Measurements from ENCODE around the gene CLIC4.

- TF ChIP-seq NFATC4 (CRISPR knock-in tag; IDR thresholded peaks at IDR 0.05) (no peak), ETV6 (CRISPR knock-in tag; IDR thresholded peaks at IDR 0.05) (no peak), IRF1 (CRISPR knock-in tag; IDR thresholded peaks at IDR 0.05) (no peak), CTCF (IDR thresholded peaks at IDR 0.05) (no peak), ZNF396 (CRISPR knock-in tag; IDR thresholded peaks at IDR 0.05; ENCODE audit: borderline replicate concordance) (no peak), SP1 (CRISPR knock-in tag; conservative IDR thresholded peaks at IDR 0.05) (no peak), ZBTB43 (CRISPR knock-in tag; IDR thresholded peaks at IDR 0.05) (no peak), NR3C1 (CRISPR knock-in tag; conservative IDR thresholded peaks at IDR 0.05; ENCODE audit: low read depth) (no peak), USF1 (CRISPR knock-in tag; IDR thresholded peaks at IDR 0.05) (no peak)
- TF ChIP-seq, protein P1, sequence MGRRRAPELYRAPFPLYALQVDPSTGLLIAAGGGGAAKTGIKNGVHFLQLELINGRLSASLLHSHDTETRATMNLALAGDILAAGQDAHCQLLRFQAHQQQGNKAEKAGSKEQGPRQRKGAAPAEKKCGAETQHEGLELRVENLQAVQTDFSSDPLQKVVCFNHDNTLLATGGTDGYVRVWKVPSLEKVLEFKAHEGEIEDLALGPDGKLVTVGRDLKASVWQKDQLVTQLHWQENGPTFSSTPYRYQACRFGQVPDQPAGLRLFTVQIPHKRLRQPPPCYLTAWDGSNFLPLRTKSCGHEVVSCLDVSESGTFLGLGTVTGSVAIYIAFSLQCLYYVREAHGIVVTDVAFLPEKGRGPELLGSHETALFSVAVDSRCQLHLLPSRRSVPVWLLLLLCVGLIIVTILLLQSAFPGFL (CRISPR knock-in tag; IDR thresholded peaks at IDR 0.05; ENCODE audit: borderline replicate concordance) = no peak
- TF ChIP-seq, protein P2, sequence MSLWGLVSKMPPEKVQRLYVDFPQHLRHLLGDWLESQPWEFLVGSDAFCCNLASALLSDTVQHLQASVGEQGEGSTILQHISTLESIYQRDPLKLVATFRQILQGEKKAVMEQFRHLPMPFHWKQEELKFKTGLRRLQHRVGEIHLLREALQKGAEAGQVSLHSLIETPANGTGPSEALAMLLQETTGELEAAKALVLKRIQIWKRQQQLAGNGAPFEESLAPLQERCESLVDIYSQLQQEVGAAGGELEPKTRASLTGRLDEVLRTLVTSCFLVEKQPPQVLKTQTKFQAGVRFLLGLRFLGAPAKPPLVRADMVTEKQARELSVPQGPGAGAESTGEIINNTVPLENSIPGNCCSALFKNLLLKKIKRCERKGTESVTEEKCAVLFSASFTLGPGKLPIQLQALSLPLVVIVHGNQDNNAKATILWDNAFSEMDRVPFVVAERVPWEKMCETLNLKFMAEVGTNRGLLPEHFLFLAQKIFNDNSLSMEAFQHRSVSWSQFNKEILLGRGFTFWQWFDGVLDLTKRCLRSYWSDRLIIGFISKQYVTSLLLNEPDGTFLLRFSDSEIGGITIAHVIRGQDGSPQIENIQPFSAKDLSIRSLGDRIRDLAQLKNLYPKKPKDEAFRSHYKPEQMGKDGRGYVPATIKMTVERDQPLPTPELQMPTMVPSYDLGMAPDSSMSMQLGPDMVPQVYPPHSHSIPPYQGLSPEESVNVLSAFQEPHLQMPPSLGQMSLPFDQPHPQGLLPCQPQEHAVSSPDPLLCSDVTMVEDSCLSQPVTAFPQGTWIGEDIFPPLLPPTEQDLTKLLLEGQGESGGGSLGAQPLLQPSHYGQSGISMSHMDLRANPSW (CRISPR knock-in tag; conservative IDR thresholded peaks at IDR 0.05; ENCODE audit: low read depth) = no peak
- TF ChIP-seq, protein P3, sequence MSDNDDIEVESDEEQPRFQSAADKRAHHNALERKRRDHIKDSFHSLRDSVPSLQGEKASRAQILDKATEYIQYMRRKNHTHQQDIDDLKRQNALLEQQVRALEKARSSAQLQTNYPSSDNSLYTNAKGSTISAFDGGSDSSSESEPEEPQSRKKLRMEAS (CRISPR knock-in tag; IDR thresholded peaks at IDR 0.05) = no peak
Measured at GRCh38 chr1:24764439-24764838, 19.2 kb downstream of the CLIC4 start.
